Choroid plexus epithelial cell (primary cell): ENCODE data around the gene SLC25A27.
"Not testable (repeated sequence)": the region's sequence is repeated elsewhere in the genome, so short reads cannot be mapped to it uniquely, and the experiment has no call there.

Experiments
- DNase-seq: peaks from one replicate; pipeline ENCODE4 v3.0.0-alpha.2; 2010; ENCODE audit warnings: low read depth
- H3K4me3 ChIP-seq: 2 replicates; pipeline ENCODE4 v1.5.1; 2011; ENCODE audit warnings: low read depth, mild to moderate bottlenecking, control low read depth, low read length, moderate library complexity
- TF ChIP-seq, protein P1 (sequence below): conservative IDR thresholded peaks from 2 replicates; pipeline ENCODE4 v1.5.1; 2011; ENCODE audit warnings: low read depth, mild to moderate bottlenecking, control low read depth, inconsistent platforms, low read length, moderate library complexity

Gene SLC25A27

DNA sequence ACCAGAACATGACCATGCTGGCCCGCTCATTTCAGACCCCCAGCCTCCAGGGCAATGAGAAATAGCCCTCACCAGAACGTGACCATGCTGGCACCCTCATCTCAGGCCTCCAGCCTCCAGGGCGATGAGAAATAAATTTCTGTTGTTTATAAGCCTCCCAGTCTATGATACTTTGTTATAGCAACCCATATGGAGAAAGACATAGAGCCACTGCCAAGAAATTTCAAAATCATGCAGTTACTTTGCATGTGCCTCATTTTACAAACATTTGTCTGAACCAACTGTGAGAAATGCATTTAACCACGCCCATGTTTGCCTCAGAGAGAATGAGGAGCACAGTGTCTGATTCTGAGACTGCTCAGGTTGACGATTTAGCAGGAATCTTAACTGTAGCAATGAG, 15.6 kb upstream of the SLC25A27 start:
- DNase-seq = peak; percentile 65
- no peak overlapping the region for H3K4me3 ChIP-seq
- TF ChIP-seq, protein P1, sequence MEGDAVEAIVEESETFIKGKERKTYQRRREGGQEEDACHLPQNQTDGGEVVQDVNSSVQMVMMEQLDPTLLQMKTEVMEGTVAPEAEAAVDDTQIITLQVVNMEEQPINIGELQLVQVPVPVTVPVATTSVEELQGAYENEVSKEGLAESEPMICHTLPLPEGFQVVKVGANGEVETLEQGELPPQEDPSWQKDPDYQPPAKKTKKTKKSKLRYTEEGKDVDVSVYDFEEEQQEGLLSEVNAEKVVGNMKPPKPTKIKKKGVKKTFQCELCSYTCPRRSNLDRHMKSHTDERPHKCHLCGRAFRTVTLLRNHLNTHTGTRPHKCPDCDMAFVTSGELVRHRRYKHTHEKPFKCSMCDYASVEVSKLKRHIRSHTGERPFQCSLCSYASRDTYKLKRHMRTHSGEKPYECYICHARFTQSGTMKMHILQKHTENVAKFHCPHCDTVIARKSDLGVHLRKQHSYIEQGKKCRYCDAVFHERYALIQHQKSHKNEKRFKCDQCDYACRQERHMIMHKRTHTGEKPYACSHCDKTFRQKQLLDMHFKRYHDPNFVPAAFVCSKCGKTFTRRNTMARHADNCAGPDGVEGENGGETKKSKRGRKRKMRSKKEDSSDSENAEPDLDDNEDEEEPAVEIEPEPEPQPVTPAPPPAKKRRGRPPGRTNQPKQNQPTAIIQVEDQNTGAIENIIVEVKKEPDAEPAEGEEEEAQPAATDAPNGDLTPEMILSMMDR = no peak

- no peak overlapping the region for H3K4me3 ChIP-seq
- no peak for DNase-seq
- TF ChIP-seq, protein P1 = no peak
Observed at GRCh38 chr6:46637933-46638332, 14.8 kb upstream of the SLC25A27 start.

- no peak for DNase-seq
- TF ChIP-seq, protein P1 = no peak
- H3K4me3 ChIP-seq = no peak overlapping the region
Observed at GRCh38 chr6:46638650-46639049, 14.1 kb upstream of the SLC25A27 start.

- TF ChIP-seq, protein P1 = no peak
- no peak for DNase-seq
- H3K4me3 ChIP-seq = no peak overlapping the region
Observed at GRCh38 chr6:46642928-46643751, 9.6 kb upstream of the SLC25A27 start.

DNA sequence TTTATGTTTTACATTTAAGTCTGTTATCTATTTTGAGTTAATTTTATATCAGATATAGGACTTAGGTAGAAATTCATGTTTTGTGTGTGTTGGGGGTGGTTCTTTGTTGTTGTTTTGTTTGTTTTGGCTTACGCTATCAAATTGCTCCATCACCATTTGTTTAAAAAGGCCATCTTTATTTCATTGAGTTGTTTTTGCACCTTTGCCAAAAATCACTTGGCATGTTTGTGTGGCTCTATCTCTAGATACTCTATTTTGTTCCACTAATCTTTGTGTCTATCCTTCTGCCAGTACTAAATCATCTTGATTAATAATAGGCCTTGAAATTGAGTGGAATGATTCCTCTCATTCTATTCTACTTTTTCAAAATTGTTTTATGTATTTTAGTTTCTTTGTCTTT, 7.5 kb upstream of the SLC25A27 start:
- no peak for DNase-seq
- H3K4me3 ChIP-seq = no peak overlapping the region
- TF ChIP-seq, protein P1 = no peak

DNA sequence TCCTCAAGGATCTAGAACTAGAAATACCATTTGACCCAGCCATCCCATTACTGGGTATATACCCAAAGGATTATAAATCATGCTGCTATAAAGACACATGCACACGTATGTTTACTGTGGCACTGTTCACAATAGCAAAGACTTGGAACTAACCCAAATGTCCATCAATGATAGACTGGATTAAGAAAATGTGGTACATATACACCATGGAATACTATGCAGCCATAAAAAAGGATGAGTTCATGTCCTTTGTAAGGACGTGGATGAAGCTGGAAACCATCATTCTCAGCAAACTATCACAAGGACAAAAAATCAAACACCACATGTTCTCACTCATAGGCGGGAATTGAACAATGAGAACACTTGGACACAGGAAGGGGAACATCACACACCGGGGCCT, 4.7 kb upstream of the SLC25A27 start:
- H3K4me3 ChIP-seq, DNase-seq: not testable (repeated sequence)

DNA sequence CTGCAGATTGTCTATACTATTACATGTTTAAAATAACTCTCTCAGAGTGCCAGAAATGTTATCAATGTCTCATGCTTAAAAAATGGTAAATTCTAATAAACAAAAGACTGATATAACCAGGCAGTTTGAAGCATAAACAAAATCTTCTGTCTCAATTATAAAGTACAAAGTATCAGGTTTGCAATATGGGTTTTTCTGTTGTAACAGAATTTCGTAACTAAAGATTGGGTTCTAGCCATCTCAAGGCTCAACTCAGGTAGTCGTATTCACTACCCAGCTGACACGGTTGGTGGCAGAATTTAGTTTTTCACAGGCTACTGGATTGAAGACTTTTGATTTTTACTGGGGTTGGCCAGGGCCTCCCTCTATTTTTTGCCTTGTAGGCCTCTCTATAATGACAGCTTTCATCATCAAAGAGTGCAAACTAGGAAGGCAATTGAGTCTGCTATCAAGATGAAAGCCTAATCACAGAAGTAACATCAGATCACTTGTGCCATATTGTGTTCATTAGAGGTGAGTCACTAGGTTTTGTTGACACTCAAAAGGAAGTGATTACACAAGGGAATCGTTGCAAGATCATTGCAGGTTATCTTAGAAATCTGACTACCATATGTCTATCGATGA, 3.8 kb upstream of the SLC25A27 start:
- H3K4me3 ChIP-seq = no peak overlapping the region
- TF ChIP-seq, protein P1 = no peak
- DNase-seq = peak; percentile 1
